EL (cell line): Measurements from ENCODE around the gene AGT.
"Not testable (repeated sequence)": the region's sequence is repeated elsewhere in the genome, so short reads cannot be mapped to it uniquely, and the experiment has no call there.

Experiments
- DNase-seq: peaks from one replicate; pipeline ENCODE4 v3.0.0-alpha.2; 2016

Gene AGT

DNA sequence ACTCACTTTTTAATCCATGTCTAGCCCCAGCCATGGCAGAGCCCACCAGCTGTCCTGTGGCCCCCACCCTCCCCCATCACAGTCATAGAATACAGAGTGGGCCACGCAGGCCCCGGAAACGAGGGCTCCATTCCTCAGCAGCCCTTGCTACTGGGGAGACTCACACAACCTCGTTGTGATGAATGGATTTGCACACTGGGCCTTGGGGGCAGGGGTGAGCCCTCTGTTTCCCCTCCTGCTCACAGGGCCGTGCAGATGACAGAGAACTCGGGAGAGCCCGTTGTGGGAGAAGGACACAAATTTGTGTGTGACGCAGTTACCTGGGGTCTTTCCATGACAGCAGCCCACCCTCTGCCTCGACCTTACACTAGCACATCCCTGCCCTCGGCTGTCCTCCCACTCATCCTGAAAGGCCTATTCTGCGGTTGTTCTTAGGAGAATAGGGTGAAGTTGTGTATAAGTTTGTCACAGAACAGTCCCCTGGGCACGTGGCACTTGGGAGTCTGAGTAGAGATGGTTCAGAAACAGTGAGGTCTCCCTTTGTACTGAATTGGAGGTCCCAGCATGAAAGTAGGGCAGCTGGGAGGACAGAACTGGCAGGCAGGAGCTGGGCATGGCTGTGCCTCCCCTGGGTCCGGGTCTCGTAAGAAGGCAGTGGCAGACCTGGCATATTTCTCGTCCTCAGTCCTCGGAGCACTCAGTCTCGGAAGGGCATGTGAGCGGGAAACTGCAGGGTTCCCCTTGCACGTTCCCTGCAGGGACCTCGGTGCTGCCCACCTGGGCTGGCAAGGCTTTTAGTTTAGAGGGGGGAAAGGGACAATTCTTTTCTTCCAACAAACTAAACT is 6.8 kb downstream of the AGT start:
- DNase-seq = no peak

DNA sequence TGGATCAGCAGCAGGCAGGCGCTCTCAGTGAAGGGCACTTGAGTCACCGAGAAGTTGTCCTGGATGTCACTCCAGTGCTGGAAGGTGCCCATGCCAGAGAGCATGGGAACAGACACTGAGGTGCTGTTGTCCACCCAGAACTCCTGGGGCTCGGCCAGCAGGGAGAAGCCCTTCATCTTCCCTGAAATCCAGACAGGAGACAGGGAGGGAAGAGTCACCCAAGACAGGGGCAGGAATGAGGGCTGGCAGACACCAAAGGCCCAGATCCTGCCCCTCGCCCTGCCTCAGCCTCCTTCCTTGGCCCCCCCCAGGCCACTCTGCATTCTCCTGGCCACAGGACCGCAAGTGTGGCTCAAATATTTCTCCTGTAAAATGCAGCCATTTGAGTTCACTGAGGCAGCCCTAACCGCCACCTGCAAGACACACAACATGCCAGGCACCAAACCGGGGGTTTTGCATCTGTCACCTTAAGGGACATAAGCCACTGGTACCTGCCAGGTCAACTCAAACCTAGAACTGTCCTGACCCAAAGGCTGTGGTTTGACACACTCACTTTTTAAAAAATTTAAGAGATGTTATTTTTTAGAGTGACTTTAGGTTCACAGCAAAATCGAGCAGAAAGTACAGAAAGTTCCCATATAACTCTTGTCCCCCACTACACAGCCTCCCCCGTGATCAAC is 7.8 kb downstream of the AGT start:
- no peak for DNase-seq

GRCh38 chr1:230705289-230706019 is 8.5 kb downstream of the AGT start:
- no peak for DNase-seq

DNA sequence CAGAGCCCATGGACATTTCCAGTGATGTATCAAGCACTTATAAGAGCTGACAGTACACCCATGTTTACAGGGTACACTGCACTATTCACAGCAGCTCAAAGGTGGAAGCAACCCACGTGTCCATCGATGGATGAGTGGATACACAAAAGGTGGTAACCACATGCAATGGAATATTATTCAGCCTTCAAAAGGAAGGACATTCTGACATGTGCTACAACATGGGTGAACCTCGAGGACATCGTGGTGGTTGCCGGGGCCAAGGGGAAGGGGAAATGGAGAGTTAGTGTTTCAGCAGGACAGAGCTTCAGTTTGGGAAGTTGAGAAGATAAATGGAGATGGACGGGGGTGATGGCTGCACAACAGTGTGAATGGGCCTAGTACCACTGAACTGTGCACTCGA is 9.1 kb downstream of the AGT start:
- DNase-seq = no peak

- DNase-seq = no peak
Observed at GRCh38 chr1:230703679-230704385, 10.1 kb downstream of the AGT start.

DNA sequence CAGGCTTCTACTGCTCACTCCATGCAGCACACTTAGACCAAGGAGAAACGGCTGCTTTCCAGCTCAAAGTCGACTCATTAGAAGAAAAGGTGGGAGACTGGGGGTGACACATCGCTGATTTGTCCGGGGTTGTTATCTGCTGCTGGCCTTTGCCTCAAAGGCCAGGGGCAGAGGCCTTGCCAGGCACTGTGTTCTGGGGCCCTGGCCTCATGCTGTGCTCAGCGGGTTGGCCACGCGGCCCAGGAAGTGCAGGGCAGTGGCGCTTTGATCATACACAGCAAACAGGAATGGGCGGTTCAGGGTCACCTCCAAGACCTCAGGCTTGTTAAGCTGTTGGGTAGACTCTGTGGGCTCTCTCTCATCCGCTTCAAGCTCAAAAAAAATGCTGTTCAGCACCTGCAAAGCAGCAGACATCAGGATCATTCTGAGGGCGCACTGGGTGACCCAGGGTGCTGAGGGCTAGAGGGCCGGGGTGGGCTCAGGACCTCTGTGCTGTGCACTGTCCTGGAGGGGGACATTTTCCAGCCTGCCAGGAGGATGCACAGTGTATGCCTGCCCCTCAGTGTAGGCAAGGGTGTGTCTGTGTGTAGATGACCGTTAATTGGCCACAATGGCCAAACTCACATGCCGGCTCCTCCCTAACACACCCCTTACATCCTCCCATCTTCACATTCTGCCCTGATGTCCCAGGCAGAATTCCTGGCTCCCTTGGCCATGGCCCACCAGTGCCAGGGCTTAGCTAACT is 10.8 kb downstream of the AGT start:
- DNase-seq = no peak

- no peak for DNase-seq
Observed at GRCh38 chr1:230701895-230702768, 11.8 kb downstream of the AGT start.

- no peak for DNase-seq
Observed at GRCh38 chr1:230701434-230701833, 12.5 kb downstream of the AGT start.

GRCh38 chr1:230700132-230700531 is 13.8 kb downstream of the AGT start:
- no peak for DNase-seq

- DNase-seq = no peak
Observed at GRCh38 chr1:230699716-230700115, 14.2 kb downstream of the AGT start.

DNA sequence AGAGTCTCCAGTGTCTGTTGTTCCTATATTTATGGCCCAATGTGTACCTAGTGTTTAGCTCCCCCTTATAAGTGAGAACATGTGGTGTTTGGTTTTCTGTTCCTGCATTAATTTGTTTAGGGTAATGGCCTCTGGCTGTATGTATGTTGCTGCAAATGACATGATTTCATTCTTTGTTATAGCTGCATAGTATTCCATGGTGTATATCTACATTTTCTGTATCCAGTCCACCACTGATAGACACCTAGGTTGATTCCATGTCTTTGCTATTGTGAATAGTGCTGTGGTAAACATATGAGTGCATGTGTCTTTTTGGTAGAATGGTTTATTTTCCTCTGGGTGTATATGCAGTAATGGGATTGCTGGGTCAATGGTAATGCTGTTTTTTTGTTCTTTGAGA is 15.0 kb downstream of the AGT start:
- DNase-seq = not testable (repeated sequence)

- no peak for DNase-seq
Observed at GRCh38 chr1:230698130-230698529, 15.8 kb downstream of the AGT start.

GRCh38 chr1:230696722-230697437 is 17.0 kb downstream of the AGT start:
- peak; percentile 12 for DNase-seq

DNA sequence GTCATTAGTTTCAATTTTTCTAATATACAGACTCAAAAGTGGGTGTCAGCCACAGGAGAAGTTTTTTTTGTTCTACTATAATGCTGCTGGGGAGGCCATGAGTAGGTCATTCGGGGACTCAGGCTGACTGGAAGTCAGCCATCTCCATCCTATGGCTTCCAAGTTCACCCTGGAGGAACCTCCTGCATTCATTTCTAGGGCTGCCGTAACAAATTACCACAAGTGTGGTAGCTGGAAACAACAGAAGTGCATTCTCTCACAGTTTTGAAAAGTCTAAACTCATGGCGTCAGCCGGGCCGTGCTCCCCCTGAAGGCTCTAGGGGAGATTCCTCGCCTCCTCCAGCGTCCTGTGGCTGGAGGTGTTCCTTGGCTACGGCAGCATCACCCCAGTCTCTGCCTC is 17.7 kb downstream of the AGT start:
- no peak for DNase-seq

DNA sequence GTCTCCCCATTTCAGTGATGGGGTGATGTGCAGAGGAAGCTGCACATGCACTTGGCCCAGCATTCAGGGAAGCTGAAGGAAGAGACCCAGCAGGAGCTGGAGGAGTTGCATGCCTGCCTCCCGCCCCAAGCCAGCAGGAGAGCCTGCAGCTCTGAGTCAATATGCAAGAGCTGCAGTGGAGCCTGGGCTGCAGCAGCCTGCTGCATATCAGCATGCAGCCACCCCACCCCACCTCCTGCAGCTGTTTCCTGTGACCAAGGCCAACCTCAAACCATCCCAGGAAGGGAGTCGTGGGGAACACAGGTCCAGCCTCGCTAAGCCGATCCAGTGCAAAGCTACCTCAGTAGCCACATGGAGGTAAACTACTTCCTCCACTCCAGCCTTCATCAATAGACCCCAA is 18.9 kb downstream of the AGT start:
- DNase-seq = no peak

- DNase-seq = no peak
Observed at GRCh38 chr1:230694464-230694863, 19.5 kb downstream of the AGT start.

DNA sequence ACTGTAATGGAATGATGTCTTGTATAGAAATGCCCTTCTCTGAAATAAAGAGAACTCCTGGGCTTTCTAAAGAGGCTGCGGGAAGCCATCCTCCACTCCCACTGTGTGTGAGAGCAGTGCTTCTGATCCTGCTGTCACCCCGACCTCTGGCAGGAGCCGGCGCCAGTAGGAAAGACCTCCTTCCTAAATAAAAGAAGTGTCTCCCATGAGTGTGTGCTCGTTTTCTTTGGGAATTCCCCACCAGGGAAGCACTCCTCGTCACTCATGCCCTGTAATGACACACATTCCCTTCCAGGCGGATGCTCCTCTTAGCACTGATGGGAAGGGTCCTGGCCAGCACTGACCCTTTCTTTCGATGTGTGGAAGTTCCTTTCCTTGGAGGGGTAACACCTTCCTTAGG is 20.1 kb downstream of the AGT start:
- DNase-seq = no peak

- no peak for DNase-seq
Observed at GRCh38 chr1:230693221-230693620, 20.7 kb downstream of the AGT start.

- DNase-seq = no peak
Observed at GRCh38 chr1:230691615-230692014, 22.3 kb downstream of the AGT start.

GRCh38 chr1:230690101-230690500 is 23.8 kb downstream of the AGT start:
- DNase-seq = no peak

DNA sequence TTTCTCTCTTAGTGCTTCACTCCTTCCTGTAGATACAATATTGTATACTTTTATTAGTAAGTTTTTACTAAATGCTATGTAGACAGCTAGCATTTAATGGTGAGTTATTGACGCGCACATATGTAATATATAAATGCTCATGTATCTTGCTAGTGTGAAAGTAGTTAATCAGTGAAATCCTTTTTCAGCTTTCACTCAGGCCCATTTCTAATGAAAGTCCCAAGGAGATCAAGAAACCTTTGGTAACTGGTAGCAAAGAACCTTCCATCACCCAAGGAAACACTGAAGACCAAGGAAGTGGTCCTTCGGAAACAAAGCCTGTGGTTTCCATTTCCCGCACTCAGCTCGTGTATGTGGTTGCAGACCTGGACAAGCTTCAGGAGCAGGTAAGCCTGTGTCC is 27.2 kb downstream of the AGT start:
- DNase-seq = no peak
